GM23248 (cell line): ENCODE results near the gene BLOC1S1.

ENCODE experiments used
- EZH2 ChIP-seq: fragments of 200-600 bp; sonication (generic); IDR thresholded peaks from 2 replicates; pipeline ENCODE4 v1.6.1; 2018; ENCODE audit warnings: antibody characterized with exemption, mild to moderate bottlenecking; ENCODE audit not compliant: insufficient read depth, poor library complexity, severe bottlenecking
- EZH2phosphoT487 ChIP-seq: fragments of 200-600 bp; sonication (generic); IDR thresholded peaks from 2 replicates; pipeline ENCODE4 v1.6.1; 2018; ENCODE audit warnings: antibody characterized with exemption, moderate library complexity, mild to moderate bottlenecking, low read depth; ENCODE audit not compliant: insufficient read depth

- TF ChIP-seq EZH2, result no peak
- no peak for TF ChIP-seq EZH2phosphoT487
Observed at GRCh38 chr12:55675666-55676065, 40.2 kb upstream of the BLOC1S1 start.
